ENCODE data around the gene TMEM107.
"Not testable (repeated sequence)": the region's sequence is repeated elsewhere in the genome, so short reads cannot be mapped to it uniquely, and the experiment has no call there.

Gene TMEM107

DNA sequence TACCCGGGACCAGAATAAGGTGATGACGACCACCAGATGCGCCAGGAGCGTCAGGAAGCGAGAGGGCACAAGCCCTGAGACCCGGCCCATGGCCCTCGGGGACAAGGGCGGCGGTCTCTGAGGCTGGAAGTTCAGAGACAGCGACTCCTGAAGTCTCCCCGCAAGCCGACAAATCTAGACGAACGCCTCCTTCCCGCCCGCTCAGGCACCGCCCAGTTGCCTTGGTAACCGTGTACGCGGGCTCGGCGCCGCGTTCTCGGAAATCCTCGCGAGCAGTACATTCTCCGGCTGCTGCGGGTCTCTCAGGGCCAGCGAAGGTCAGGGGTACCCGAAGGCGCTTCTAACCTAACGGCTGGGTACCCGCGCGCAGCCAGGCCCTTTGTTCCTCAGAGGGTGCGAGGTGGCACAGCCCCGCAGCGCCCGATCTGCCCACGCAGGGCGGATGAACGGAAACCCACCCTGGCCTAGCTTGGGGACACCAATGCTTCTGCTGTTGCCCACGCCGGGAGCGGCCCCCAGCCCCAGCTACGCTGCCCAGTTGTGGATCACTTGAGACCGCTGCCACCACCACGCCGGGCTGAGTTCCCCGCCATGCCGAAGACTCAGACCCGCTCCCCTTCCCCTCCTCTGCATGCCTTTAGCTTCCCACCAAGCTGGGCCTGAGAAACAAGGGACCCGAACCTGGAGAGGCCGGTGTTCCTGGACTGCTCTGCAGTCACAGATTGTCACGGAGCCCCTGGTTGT is at the start of gene TMEM107:
TSS of gene TMEM107 (minus strand) at position 184 of the 744 bp plus-strand sequence. CDS start at position 90, 94 bp downstream.
- in situ Hi-C loops (cut with HindIII; ENCODE audit: low sequenced_read_pairs) = no loop called here

DNA sequence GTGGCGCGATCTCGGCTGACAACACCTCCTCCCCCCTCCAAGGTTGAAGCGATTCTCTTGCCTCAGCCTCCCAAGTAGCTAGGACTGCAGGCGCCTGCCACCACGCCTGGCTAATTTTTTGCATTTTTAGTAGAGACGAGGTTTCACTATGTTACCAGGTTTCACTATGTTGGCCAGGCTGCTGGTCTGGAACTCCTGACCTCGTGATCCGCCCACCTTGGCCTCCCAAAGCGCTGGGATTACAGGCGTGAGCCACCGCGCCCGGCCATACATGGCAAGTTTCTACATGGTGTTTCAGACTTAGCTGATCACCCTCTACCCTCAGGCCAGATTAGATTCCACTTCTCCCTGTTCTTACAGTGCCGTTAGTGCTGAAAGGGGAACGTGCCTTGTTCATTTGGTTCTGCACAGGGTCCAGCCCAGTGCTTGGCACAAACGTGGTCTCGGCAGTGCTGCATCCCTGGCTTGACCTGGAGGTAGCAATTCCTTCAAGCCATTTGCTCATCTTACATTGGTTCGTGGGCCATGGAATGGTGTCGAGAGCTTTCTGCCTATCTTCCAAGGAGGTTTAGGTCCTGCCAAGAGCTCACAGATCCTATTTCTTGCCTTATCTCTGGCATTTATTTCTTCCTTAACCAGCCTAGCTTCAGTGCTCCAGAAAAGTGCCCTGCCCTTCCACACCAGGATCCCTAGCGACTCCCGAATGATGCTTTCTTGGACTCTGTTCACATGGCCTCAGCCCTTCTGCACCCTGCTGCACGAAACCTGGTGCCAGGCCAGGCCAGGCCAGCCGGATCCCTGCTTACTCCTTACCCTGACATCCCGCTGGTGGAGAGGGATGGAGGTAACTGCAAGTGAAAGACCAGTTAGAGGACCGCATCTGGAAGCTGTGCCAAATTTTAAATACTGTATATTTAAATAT is 49.0 kb upstream of the TMEM107 start:
- in situ Hi-C loops (cut with HindIII; ENCODE audit: low sequenced_read_pairs) = no loop called here

DNA sequence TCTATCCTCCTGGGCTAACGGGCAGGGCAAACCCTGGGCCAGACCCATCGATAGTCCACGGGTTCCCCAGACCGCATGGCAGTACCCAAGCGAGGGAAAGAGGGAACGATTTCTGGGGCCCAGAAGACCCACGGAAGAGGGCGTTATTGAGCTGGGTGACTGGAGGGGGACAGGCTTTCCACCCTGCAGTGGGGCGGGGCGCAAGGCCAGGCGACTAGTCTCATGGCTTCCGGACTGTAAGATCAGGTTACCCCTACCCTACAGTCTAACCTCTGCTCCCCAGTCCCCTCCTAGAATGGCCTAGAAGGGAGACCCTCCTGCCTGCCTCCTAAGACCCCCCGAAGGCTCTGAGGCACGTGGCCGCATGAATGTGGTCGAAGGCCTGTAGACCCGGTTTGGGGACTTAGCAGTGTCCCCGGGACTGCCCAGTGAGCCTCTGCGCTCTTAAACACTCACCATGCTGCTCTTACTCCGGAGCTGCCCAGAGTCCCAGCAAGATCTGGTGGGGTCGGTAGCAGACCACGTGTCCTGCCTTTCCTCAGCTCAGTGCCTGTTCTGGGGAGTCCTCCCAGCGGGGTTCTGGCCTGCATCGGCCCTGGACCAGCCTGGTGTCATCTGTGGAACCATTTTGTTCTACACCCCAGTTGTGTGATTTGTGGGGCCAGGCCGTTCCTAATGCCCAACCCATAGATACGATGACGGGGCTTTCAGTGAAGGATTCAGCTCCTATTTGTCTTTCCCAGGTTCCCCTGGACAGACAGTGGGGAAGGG is 47.4 kb upstream of the TMEM107 start:
- in situ Hi-C loops (cut with HindIII; ENCODE audit: low sequenced_read_pairs) = no loop called here

DNA sequence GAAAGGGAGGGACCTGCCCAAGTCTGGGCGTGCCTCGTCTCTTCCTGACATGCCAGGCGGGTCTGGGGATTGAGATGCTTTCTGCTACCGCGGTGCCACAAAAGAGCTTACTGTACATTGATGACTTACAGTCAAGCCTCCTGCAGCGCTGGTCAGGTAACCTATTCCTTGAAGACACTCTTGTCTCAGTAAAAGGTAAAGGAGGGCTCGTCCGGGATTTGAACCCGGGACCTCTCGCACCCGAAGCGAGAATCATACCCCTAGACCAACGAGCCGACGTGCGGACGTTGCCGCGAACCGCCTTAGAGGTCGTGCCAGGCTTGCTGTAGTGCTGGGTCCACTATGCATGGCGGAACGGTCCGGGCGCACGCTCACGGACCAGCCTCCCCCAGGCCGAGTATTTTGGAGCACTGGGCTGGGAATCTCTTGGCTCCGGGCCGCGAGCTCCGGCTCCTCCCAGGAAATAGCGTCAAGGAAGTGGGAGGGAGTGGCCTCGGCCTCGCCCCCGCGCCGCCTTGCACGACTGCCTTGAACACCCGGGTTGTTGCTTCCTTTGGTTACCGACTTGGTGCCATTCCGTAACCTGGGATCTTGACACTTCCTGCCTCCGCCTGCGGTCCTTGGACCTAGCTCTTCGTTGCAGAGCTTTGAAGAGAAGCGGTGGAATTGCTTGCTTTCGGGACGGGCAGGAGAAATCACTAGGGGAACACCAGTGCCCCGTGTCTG is 46.6 kb upstream of the TMEM107 start:
- in situ Hi-C loops (cut with HindIII; ENCODE audit: low sequenced_read_pairs) = no loop called here

DNA sequence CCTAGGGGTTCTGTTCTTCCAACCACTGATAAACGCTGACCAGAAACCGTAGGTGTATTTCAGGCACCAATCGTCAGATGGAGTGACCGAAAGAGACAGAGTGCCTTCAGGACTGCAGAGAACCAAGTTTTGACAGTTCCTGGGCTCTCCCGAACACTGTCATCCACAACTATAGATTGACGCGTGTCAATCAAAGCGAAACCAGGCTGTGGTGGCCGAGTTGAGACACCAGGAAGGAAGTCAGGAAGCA is 46.1 kb upstream of the TMEM107 start:
- in situ Hi-C loops (cut with HindIII; ENCODE audit: low sequenced_read_pairs) = no loop called here

DNA sequence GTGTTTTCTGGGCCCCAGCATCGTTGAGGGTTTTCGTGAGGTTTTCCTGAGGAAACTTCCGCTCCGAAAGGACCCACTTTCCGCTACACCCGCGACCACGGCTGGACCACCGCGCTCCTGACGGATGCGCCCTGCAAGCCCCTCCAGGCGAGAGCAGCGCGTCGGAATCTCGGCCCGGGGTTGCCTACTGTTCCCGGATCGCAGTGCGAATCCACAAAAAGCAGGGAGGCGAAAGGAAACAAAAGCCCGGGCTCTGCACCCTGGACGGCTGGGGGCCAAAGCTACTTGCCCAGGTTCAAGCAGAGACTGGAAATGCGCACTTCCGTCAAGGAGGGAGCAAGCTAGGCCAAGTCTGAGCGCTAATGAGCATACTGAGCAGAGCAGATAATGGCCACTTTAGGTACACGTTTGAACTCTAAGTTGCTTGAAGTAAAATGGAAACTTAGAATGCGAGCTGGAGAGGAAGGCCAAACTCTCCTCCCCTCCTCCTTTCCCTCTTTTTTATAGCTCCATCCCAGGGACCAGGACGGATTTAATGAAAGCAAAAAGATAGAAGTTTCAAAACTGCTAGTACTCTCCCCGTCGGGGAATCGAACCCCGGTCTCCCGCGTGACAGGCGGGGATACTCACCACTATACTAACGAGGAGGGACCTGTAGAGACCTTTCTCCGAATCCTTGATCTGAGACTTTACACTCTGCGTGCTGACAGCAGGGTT is 45.6 kb upstream of the TMEM107 start:
- in situ Hi-C loops (cut with HindIII; ENCODE audit: low sequenced_read_pairs) = no loop called here

DNA sequence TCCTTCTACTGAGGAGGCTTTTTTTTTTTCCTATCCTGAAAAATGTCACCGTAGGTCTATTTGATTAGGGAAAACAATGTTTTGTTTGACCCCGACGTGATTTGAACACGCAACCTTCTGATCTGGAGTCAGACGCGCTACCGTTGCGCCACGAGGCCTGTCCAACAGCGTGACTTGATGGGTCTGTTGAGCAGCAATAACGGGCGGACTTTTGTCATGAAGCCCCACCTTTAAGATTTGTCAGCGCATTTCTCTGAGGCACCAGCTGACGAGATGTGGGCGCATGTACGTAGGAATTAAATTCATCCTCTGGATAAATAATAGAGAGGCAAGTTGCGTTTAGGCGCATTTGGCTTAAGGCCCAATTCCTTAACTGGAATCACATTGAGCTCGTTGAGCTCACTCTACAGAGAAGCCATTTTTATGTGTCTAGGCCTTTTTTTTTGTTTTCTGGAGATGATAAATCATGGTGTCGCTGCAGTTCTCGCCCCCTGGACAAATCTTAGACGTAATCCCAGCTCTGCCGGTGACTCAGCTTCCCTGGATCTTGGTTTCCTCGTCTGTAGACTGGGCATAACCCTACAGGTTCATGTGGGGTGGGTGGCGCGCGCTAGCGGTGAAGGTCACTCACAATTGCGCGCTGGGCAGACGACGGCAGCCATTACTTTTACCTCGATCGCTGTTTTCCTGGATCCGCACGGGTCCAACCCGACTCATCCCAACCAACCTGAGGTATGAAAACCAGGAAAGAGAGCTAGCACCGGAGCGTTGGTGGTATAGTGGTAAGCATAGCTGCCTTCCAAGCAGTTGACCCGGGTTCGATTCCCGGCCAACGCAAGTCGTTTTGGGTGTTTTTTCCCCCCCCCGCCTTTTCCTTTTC is 44.8 kb upstream of the TMEM107 start:
- in situ Hi-C loops (cut with HindIII; ENCODE audit: low sequenced_read_pairs) = no loop called here

DNA sequence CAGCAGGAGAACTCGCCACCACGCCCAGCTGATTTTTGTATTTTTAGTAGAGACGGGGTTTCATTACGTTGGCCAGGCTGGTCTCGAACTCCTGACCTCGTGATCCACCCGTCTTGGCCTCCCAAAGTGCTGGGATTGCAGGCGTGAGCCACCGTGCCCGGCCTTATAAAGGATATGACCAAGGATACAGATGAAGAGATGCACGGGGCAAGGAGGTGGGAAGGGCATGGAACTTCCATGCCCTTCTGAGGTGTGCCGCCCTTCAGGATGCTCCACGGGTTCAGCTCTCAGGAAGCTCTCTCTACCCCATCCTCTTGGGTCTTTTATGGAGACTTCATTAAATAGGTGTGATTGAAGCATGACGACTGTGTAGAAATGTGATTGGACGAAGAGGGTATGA is 37.8 kb upstream of the TMEM107 start:
- in situ Hi-C loops (cut with HindIII; ENCODE audit: low sequenced_read_pairs) = not testable (repeated sequence)

DNA sequence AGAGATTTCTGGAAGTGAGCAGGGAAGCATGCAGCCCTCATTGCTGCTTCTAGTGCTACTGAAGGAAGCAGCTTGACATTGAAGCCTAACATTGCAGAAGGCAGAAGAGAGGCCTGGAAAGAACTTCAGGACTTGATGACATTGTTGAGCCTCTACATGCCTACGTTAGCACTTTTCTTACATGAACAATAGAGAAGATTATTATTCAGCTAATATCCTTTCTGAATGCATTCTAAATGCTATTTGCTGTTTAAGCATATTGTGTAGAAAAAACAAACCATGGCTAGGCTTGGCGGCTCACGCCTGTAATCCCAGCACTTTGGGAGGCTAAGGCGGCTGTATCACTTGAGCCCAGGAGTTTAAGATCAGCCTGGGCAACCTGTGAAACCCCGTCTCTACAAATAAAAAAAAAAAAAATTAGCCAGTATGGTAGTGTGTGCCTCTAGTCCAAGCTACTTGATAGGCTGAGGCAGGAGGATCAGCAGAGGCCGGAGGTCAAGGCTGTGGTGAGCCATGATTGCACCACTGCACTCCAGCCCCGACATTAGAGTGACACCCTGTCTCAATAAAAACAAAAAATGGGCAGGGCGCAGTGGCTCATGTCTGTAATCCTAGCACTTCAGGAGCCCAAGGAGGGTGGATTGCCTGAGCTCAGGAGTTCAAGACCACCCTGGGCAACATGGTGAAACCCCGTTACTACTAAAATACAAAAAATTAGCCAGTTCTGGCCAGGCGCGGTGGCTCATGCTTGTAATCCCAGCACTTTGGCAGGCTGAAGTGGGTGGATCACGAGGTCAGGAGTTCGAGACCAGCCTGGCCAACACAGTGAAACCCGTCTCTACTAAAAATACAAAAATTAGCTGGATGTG is 36.4 kb upstream of the TMEM107 start:
- in situ Hi-C loops (cut with HindIII; ENCODE audit: low sequenced_read_pairs) = no loop called here

DNA sequence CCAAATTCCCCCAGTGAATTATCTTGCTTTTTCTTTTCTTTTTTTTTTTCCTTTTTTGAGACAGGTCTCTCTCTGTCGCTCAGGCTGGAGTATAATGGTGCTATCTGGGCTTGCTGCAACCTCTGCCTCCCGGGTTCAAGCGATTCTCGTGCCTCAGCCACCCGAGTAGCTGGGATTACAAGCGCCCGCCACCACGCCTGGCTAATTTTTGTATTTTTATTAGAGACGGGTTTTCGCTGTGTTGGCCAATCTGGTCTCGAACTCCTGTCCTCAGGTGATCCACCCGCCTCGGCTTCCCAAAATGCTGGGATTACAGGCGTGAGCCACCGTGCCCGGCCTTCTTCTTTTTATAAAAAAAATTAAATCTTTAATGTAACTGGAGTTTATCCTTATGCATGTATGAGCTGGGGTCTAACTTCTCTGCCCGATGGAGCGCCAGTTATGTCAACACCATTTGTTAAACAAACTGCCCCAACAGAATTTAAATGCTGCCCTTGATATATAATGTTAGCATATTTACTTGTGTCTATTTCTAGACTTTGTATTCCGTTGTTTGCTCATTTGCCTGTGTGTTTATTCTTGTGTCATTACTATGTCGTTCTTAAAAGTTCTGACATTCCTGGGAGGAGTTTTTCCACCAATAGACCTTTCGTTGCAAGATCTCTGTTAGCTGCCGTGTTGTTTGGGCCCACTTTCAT is 34.7 kb upstream of the TMEM107 start:
- in situ Hi-C loops (cut with HindIII; ENCODE audit: low sequenced_read_pairs) = no loop called here

DNA sequence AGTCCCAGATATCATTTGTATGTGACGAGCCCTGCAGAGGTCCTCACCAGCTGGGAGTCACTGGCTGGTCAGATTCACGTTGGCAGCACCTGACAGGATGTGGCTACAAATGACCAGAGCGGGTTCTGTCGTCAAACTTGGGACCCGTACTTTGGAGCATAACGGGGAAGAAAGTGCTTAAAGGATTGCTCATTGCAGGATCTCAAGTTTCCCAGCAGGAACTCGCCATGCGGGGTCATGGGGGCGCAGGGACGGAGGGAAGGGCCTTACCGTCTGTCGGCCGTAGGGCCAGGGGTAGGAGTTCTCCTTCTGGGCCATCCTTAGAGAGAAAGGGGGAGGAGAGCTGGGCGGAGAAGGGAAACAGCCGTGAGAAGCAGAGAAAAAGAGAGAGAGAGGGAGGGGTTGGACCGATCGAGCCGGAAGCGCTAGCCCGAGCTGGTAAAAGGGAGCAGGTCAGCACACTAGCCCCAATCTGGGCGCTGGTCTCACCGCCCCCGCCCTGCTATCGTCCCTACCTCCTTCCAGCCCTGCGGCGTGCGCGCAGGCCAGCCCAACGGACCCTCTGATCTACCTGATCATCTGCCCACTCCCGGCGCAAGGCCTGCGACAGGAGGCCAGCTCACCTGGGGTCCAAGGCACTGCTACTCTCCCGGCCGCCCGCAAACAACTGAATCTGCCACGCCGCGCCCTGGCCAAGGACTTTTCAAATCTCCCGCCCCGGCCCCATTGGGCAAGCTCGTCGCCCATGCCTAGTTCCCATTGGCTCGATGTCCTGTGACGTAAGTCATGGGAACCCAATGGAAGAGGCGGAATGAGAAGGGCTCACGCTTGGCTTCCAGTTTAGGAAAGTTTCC is 34.0 kb upstream of the TMEM107 start, which contains the start of gene AURKB:
TSS of gene AURKB (minus strand) at position 669 of the 854 bp plus-strand sequence. CDS start at position 318, 351 bp downstream.
- in situ Hi-C loops (cut with HindIII; ENCODE audit: low sequenced_read_pairs) = no loop called here

DNA sequence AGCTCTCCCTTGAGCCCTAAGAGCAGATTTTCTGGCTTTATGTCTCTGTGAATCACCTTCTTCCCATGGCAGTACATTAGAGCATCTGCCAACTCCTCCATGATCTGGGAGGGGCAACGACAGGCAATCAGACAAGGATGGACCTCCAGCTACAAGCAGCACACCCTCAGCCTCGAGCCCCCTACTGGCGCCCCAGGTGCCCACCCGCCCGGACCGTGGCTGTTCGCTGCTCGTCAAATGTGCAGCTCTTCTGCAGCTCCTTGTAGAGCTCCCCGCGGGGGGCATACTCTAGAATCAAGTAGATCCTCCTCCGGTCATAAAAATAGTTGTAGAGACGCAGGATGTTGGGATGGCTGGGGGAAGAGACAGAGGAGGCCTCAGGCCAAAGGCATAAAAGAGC is 30.4 kb upstream of the TMEM107 start:
- in situ Hi-C loops (cut with HindIII; ENCODE audit: low sequenced_read_pairs) = no loop called here

DNA sequence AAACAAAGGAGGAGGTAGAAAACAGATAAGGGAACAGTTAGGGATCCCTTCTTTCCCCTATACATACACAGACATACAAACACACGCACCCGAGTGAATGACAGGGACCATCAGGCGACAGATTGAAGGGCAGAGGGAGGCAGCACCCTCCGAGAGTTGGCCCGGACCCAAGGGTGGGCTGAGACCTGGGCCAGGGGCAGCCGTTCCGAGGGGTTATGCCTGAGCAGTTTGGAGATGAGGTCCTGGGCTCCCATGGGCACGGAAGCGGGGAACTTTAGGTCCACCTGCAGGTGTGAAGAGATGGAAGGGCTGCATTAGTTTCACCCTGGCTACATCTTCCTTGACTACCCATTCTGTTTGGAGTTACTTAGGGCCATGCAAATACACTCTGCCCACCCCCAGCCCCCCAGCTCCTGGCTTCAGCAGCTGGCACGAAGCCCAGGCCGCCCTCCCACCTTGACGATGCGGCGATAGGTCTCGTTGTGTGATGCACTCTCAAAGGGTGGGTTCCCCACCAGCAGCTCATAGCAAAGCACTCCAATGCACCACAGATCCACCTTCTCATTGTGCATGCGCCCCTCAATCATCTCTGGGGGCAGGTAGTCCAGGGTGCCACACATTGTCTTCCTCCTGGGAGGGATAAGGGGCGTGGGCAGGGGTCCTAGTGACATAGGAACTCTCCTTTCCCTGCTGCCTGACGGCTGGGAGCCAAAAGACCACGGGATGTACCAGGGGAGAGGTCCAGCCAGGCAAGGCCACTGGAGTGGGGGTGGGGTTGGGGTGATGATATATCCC is 28.8 kb upstream of the TMEM107 start:
- in situ Hi-C loops (cut with HindIII; ENCODE audit: low sequenced_read_pairs) = no loop called here

DNA sequence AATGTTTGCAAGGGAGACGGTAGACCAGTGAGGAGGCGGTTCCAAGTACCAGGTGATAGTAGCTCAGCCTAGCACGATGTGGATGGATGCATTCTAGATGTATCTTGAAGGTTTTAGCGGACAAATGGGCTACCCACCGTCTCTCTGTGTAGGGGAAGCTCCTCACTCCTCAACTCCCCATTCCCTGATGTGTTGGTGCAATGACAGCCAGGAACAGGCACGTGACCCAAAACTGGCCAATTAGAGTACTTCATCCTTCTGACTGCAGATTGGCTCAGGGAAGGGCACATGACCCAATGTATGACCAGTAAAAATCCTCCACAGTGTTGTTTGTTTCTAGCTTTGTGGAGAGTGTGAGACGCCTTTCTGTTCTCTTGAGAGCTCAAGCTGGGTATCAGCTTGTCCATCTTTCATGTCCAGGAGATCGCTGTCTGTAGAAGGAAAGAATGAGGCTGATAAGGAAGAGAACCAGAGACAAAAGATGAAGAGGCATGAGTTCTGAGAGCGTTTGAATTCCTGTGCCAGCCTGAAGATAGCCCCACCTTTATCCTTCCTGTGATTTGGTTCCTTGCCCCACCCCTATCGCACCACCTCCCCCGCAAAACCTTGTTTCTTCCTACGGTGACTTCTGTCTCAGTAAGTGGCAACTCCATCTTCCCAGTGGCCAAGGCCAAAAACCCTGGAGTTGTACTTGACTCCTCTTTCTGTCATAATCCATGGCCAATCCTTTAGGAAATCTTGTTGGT is 16.1 kb upstream of the TMEM107 start:
- in situ Hi-C loops (cut with HindIII; ENCODE audit: low sequenced_read_pairs) = no loop called here

DNA sequence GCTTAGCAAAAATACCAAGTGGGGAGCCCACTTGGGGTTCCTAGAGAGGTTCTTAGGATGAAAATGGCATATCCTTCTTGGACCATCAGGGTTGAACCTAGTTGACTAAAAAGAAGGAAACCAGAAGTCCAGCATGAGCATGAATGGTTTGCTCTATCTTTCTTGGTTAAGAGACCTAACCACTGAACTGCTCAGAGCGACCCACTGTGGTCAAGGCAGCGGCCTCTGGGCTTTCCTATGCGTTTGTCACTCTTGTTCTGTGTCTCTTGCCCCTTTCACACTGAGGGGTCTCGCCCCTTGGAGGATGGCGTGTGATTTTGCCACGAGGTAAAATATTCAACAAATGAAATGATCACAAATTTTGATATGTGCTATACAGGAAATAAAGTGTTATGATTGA is 14.3 kb upstream of the TMEM107 start:
- in situ Hi-C loops (cut with HindIII; ENCODE audit: low sequenced_read_pairs) = no loop called here
